Measurements from ENCODE around the gene UMPS.

The UMPS gene

DNA sequence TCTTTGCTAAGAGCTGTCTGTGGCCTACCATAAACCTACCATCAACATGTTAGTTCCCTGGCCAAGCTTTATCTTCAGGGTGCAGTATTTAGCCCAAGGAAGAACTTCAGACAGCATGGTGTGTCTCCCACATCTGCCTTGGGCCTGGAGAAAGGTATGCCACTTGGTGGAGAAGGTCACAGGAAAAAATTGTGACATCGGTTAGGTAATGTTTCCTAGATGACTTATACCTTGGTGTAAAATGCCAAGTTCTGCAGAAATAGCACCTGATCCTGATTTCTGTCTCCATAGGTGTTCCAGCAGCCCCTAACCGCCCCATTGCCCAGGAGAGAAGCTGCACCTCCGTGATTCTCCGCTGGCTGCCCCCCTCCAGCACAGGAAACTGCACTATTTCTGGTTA, 33.0 kb upstream of the UMPS start:
- no peak overlapping the region for H3K4me3 ChIP-seq (ENCODE audit: low read depth, low read length)
- TF ChIP-seq, protein P1, sequence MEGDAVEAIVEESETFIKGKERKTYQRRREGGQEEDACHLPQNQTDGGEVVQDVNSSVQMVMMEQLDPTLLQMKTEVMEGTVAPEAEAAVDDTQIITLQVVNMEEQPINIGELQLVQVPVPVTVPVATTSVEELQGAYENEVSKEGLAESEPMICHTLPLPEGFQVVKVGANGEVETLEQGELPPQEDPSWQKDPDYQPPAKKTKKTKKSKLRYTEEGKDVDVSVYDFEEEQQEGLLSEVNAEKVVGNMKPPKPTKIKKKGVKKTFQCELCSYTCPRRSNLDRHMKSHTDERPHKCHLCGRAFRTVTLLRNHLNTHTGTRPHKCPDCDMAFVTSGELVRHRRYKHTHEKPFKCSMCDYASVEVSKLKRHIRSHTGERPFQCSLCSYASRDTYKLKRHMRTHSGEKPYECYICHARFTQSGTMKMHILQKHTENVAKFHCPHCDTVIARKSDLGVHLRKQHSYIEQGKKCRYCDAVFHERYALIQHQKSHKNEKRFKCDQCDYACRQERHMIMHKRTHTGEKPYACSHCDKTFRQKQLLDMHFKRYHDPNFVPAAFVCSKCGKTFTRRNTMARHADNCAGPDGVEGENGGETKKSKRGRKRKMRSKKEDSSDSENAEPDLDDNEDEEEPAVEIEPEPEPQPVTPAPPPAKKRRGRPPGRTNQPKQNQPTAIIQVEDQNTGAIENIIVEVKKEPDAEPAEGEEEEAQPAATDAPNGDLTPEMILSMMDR (IDR thresholded peaks at IDR 0.05; ENCODE audit: low read depth, low read length, missing control alignments), result no peak
- no peak for DNase-seq (ENCODE audit: low read depth)

DNA sequence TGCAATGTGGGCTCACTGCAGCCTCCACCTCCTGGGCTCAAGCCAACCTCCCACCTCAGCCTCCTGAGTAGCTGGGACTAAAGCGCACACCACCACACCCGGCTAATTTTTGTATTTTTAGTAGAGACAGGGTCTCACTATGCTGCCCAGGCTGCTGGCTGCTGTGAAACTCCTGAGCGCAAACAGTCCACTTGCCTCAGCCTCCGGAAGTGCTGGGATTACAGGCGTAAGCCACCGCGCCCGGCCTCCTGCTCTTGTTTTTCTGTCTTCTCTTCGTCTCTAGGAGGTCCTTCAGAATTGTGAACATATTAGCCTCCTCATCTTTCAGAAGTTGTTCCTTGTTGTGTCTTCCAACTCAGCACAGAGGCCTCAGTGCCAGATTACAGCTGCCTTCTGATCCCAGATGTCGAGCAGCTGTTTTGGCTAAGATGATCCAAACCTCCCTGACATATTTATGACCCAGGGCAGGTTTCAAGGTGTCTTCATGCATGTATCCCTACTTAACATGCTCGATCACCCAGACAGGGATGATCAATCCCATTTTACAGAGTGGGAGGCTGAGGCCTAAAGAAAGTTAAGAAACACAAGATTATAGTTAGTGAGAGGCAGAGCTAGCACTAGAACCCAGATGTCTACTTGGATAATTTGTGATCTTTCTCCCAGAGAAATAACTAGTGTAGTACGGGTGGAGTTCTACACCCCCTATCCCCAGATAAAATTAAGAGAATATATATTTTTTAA, 32.1 kb upstream of the UMPS start:
- TF ChIP-seq, protein P1 (IDR thresholded peaks at IDR 0.05; ENCODE audit: low read depth, low read length, missing control alignments), result no peak
- no peak overlapping the region for H3K4me3 ChIP-seq (ENCODE audit: low read depth, low read length)
- DNase-seq (ENCODE audit: low read depth), result no peak

DNA sequence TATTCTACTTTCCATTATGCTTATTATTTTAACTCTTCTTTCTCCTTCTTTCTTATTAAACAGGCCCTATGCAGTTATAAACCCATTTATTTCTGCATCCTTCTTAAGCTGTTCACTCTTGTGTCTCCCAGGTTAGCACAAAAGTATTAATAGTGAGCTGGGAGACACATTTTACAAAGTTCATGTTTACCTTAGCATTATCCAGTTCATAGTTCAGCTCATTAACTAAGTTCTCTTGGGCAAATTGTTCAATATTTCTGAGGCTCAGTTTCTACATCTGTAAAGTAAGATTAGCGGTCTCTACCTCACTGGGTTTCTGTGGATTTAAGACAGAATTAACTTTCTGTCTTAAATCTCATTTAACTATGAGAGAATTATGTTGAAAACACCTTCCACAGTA, 31.2 kb upstream of the UMPS start:
- DNase-seq (ENCODE audit: low read depth), result no peak
- TF ChIP-seq, protein P1 (IDR thresholded peaks at IDR 0.05; ENCODE audit: low read depth, low read length, missing control alignments), result no peak
- no peak overlapping the region for H3K4me3 ChIP-seq (ENCODE audit: low read depth, low read length)

DNA sequence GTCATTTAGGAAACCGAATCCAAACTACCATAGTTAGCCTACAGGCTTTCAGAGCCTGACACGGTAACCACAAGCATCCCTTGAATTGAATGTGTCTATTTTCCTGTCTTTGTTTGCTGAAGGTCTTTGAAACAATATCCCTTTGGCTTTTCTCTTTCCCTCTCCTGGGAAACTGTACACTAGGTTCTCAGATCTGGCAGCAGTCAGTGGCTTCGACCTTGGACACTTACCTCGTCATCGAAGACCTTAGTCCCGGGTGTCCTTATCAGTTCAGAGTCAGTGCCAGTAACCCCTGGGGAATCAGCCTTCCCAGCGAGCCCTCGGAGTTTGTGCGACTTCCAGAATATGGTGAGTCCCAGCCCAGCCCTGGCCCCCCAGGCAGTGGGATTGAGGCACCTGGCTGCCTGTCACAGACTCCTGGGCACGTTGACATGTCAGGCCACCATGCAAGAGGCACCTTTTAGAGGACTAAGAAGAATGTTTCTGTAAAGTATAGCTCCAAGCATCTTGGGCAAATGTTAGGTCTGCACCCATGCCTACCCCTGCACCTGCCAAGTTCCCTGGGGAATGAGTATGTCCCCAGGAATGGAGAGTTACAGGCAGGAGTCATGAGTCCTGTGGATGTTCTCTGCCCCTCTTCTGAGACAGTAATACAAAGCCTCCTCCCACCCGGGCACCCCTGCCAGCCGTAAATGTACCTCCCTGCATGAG, 30.4 kb upstream of the UMPS start:
- TF ChIP-seq, protein P1 (IDR thresholded peaks at IDR 0.05; ENCODE audit: low read depth, low read length, missing control alignments), result no peak
- DNase-seq (ENCODE audit: low read depth), result no peak
- H3K4me3 ChIP-seq (ENCODE audit: low read depth, low read length), result no peak overlapping the region

DNA sequence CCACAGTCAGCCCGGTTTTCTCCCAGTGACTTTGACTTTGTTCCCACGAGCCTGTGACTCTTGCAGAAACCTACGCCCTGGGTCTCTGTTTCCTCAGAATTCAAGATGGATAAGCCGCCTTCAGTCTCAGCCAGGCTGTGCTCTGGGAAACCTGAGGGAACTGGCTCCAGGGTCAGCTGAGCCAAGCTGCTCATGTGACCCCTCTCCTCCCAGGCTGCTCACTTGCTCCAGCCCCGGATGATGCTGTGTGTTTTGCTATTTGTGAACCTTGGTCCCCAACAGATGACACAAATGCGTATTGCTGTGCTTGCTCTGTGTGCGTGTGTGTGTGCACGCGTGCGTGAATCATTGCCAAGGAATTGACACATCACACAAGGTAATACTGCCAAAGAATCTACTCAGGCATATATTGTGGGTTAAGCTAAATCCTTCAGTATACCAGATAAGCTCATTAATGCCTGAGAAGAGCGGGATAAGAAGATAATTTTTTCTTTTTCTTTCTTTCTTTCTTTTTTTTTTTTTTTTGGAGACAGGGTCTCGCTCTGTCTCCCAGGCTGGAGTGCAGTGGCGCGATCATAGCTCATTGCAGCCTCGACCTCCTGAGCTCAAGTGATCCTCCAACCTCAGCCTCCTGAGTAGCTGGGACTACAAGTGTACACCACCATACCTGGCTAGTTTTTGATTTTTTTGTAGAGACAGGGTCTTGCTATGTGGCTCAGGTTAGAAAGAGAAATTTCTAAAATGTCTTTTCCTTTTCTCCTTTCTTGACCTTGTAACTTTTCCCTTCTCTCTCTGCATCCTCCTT, 29.2 kb upstream of the UMPS start:
- no peak overlapping the region for H3K4me3 ChIP-seq (ENCODE audit: low read depth, low read length)
- TF ChIP-seq, protein P1 (IDR thresholded peaks at IDR 0.05; ENCODE audit: low read depth, low read length, missing control alignments), result no peak
- no peak for DNase-seq (ENCODE audit: low read depth)

DNA sequence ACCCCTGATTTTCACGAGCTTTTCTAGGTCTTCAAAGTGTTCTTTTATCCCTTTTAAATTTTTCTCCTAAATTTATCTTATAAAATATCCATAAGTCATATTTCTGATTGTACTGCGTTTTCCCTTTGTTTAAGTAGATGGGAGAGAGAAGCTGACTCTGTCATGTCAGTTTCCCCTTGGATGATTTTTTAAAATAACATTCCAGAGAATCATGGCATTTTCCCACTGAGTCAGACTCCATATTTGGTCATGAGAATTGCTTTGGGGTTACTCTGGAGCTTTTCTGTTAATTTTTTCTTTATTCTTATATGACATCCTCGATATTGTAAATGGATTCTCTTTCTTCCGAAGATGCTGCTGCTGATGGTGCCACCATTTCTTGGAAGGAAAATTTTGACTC, 28.6 kb upstream of the UMPS start:
- no peak overlapping the region for H3K4me3 ChIP-seq (ENCODE audit: low read depth, low read length)
- TF ChIP-seq, protein P1 (IDR thresholded peaks at IDR 0.05; ENCODE audit: low read depth, low read length, missing control alignments), result no peak
- no peak for DNase-seq (ENCODE audit: low read depth)
